ENCODE measurements around the gene TAS2R43. TPM values are rescaled to one million over a fixed set of nuclear protein-coding genes. Genes with fewer than 3 reads are reported as not detected.
A peak's percentile ranks its signal among the peaks of the same experiment; 100 is the strongest.
"Not testable (repeated sequence)": the region's sequence is repeated elsewhere in the genome, so short reads cannot be mapped to it uniquely, and the experiment has no call there.

Gene TAS2R43
- total RNA-seq, 2 donors from 2014 or later: 1.0 to 6.6 TPM

- Mint-ChIP-seq H3K9me3 (no peaks in the 10 kb centered on the region), H3K36me3 (peaks cover 20% of the 10 kb centered on the region), H3K4me3 (no peak overlapping the region), H3K27me3 (no peaks in the 10 kb centered on the region), H3K27ac (no peak overlapping the region), H3K4me1 (ENCODE audit: low read depth in 2 of 2) (peaks cover 0 to 13% of the 10 kb centered on the region in 2 donors)
- no peak for DNase-seq (ENCODE audit: low spot score)
- no peak for ATAC-seq
Observed at GRCh38 chr12:11089246-11089645, 2.9 kb downstream of the TAS2R43 start.

GRCh38 chr12:11085419-11085818 is 6.7 kb downstream of the TAS2R43 start:
- Mint-ChIP-seq H3K9me3 (peaks cover 4% of the 10 kb centered on the region), H3K27me3 (no peaks in the 10 kb centered on the region), H3K27ac (peak overlapping the region in 1 of 2 donors; percentile 75), H3K36me3 (peaks cover 24% of the 10 kb centered on the region), H3K4me1 (ENCODE audit: low read depth in 2 of 2) (peaks cover 0 to 14% of the 10 kb centered on the region in 2 donors), H3K4me3 (peak overlapping the region; percentile 56)
- peak in 1 of 2 donors; percentile 89 for ATAC-seq
- DNase-seq (ENCODE audit: low spot score): no peak

- Mint-ChIP-seq H3K9me3 (peaks cover 4% of the 10 kb centered on the region), H3K4me3 (no peak overlapping the region), H3K27ac (no peak overlapping the region), H3K4me1 (ENCODE audit: low read depth in 2 of 2) (peaks cover 0 to 18% of the 10 kb centered on the region in 2 donors), H3K27me3 (no peaks in the 10 kb centered on the region), H3K36me3 (peaks cover 26% of the 10 kb centered on the region)
- ATAC-seq: no peak
- no peak for DNase-seq (ENCODE audit: low spot score)
Observed at GRCh38 chr12:11081987-11082386, 10.1 kb downstream of the TAS2R43 start.

GRCh38 chr12:11078246-11078645 is 13.9 kb downstream of the TAS2R43 start:
- Mint-ChIP-seq H3K4me3 (no peak overlapping the region), H3K9me3 (peaks cover 4% of the 10 kb centered on the region), H3K27me3 (no peaks in the 10 kb centered on the region), H3K4me1 (ENCODE audit: low read depth in 2 of 2) (peaks cover 7 to 26% of the 10 kb centered on the region in 2 donors), H3K36me3 (peaks cover 12% of the 10 kb centered on the region), H3K27ac (no peak overlapping the region)
- DNase-seq (ENCODE audit: low spot score): no peak
- no peak for ATAC-seq

- peak overlapping the region; percentile 18 for H3K4me3 Mint-ChIP-seq
- no peaks in the 10 kb centered on the region for H3K27me3 Mint-ChIP-seq
- peaks cover 13 to 26% of the 10 kb centered on the region in 2 donors for H3K4me1 Mint-ChIP-seq (ENCODE audit: low read depth in 2 of 2)
- no peak for DNase-seq (ENCODE audit: low spot score)
- peaks cover 5% of the 10 kb centered on the region for H3K36me3 Mint-ChIP-seq
- ATAC-seq: no peak
- no peaks in the 10 kb centered on the region for H3K9me3 Mint-ChIP-seq
- H3K27ac Mint-ChIP-seq: no peak overlapping the region
Observed at GRCh38 chr12:11075642-11076041, 16.5 kb downstream of the TAS2R43 start.

- Mint-ChIP-seq H3K4me1 (ENCODE audit: low read depth in 2 of 2) (peaks cover 13 to 22% of the 10 kb centered on the region in 2 donors), H3K27me3 (no peaks in the 10 kb centered on the region), H3K4me3 (no peak overlapping the region), H3K36me3 (peaks cover 6% of the 10 kb centered on the region), H3K27ac (no peak overlapping the region), H3K9me3 (no peaks in the 10 kb centered on the region)
- ATAC-seq (no peak), DNase-seq (ENCODE audit: low spot score) (no peak)
Observed at GRCh38 chr12:11071414-11071813, 20.7 kb downstream of the TAS2R43 start.

GRCh38 chr12:11070999-11071398 is 21.1 kb downstream of the TAS2R43 start:
- H3K4me1 Mint-ChIP-seq (ENCODE audit: low read depth in 2 of 2): peaks cover 13 to 22% of the 10 kb centered on the region in 2 donors
- peaks cover 6% of the 10 kb centered on the region for H3K36me3 Mint-ChIP-seq
- no peak overlapping the region for H3K4me3 Mint-ChIP-seq
- DNase-seq (ENCODE audit: low spot score): no peak
- no peaks in the 10 kb centered on the region for H3K27me3 Mint-ChIP-seq
- H3K9me3 Mint-ChIP-seq: no peaks in the 10 kb centered on the region
- ATAC-seq: no peak
- no peak overlapping the region for H3K27ac Mint-ChIP-seq

- ATAC-seq (no peak), DNase-seq (ENCODE audit: low spot score) (no peak)
- Mint-ChIP-seq H3K9me3 (no peaks in the 10 kb centered on the region), H3K27me3 (no peaks in the 10 kb centered on the region), H3K4me1 (ENCODE audit: low read depth in 2 of 2) (peaks cover 11 to 13% of the 10 kb centered on the region in 2 donors), H3K36me3 (peaks cover 12% of the 10 kb centered on the region), H3K4me3 (no peak overlapping the region), H3K27ac (no peak overlapping the region)
Observed at GRCh38 chr12:11069854-11070365, 22.2 kb downstream of the TAS2R43 start.

- no peak for ATAC-seq
- no peak overlapping the region for H3K4me3 Mint-ChIP-seq
- H3K27me3 Mint-ChIP-seq: no peaks in the 10 kb centered on the region
- peaks cover 12% of the 10 kb centered on the region for H3K36me3 Mint-ChIP-seq
- peaks cover 0 to 11% of the 10 kb centered on the region in 2 donors for H3K4me1 Mint-ChIP-seq (ENCODE audit: low read depth in 2 of 2)
- H3K9me3 Mint-ChIP-seq: no peaks in the 10 kb centered on the region
- DNase-seq (ENCODE audit: low spot score): no peak
- no peak overlapping the region for H3K27ac Mint-ChIP-seq
Observed at GRCh38 chr12:11067514-11067913, 24.6 kb downstream of the TAS2R43 start.

- H3K4me3 Mint-ChIP-seq; DNase-seq (ENCODE audit: low spot score); ATAC-seq; H3K27ac Mint-ChIP-seq; H3K9me3 Mint-ChIP-seq; H3K36me3 Mint-ChIP-seq; H3K27me3 Mint-ChIP-seq: not testable (repeated sequence)
- H3K4me1 Mint-ChIP-seq (ENCODE audit: low read depth in 2 of 2): peaks cover 8 to 15% of the 10 kb centered on the region in 2 donors
Observed at GRCh38 chr12:11062194-11062593, 29.9 kb downstream of the TAS2R43 start, which contains the start of gene TAS2R46. Gene TAS2R46 (minus strand): TSS chr12:11062294. CDS start chr12:11062294, 0 bp downstream.

GRCh38 chr12:11059784-11060183 is 32.3 kb downstream of the TAS2R43 start:
- Mint-ChIP-seq H3K4me1 (ENCODE audit: low read depth in 2 of 2) (peaks cover 8 to 15% of the 10 kb centered on the region in 2 donors), H3K27me3 (no peaks in the 10 kb centered on the region), H3K4me3 (no peak overlapping the region), H3K36me3 (no peaks in the 10 kb centered on the region), H3K9me3 (no peaks in the 10 kb centered on the region), H3K27ac (no peak overlapping the region)
- ATAC-seq (no peak), DNase-seq (ENCODE audit: low spot score) (no peak)

- Mint-ChIP-seq H3K27me3 (no peaks in the 10 kb centered on the region), H3K27ac (no peak overlapping the region), H3K4me1 (ENCODE audit: low read depth in 2 of 2) (peaks cover 8 to 15% of the 10 kb centered on the region in 2 donors), H3K9me3 (no peaks in the 10 kb centered on the region), H3K4me3 (no peak overlapping the region), H3K36me3 (no peaks in the 10 kb centered on the region)
- no peak for DNase-seq (ENCODE audit: low spot score)
- no peak for ATAC-seq
Observed at GRCh38 chr12:11059041-11059440, 33.1 kb downstream of the TAS2R43 start.

- ATAC-seq (no peak), DNase-seq (ENCODE audit: low spot score) (no peak)
- Mint-ChIP-seq H3K36me3 (peaks cover 7% of the 10 kb centered on the region), H3K9me3 (peaks cover 8% of the 10 kb centered on the region), H3K27me3 (no peaks in the 10 kb centered on the region), H3K4me1 (ENCODE audit: low read depth in 2 of 2) (peaks cover 0 to 4% of the 10 kb centered on the region in 2 donors), H3K27ac (no peak overlapping the region), H3K4me3 (no peak overlapping the region)
Observed at GRCh38 chr12:11055306-11055705, 36.8 kb downstream of the TAS2R43 start.

GRCh38 chr12:11049806-11050531 is 42.1 kb downstream of the TAS2R43 start:
- H3K4me1 Mint-ChIP-seq (ENCODE audit: low read depth in 2 of 2); ATAC-seq; DNase-seq (ENCODE audit: low spot score); H3K9me3 Mint-ChIP-seq; H3K27me3 Mint-ChIP-seq; H3K27ac Mint-ChIP-seq; H3K4me3 Mint-ChIP-seq: not testable (repeated sequence)
- peaks cover 15% of the 10 kb centered on the region for H3K36me3 Mint-ChIP-seq
